Tibial nerve (tissue), 4 donors: ENCODE results near the gene PIMREG. TPM values are rescaled to one million over a fixed set of nuclear protein-coding genes. Genes with fewer than 3 reads are reported as not detected.
A peak's percentile ranks its signal among the peaks of the same experiment; 100 is the strongest.

Experiments
- DNase-seq, 2 donors: peaks; one replicate each; pipeline ENCODE4 v3.0.0-alpha.2; 2019; ENCODE audit warnings: low spot score in 2 of 2
- H3K27ac ChIP-seq, 4 donors: fragments of 200-600 bp; sonication (generic) in 3 of 4; one replicate each; pipeline ENCODE4 v1.5.1; 2017 to 2019; ENCODE audit warnings: mild to moderate bottlenecking in 1 of 4
- H3K27me3 ChIP-seq, 2 donors: fragments of 200-600 bp; sonication (generic) in 1 of 2; one replicate each; pipeline versions ENCODE4 v1.5.1 to v1.6.0; 2017 to 2019
- H3K36me3 ChIP-seq, 3 donors: fragments of 200-600 bp; sonication (generic); one replicate each; pipeline ENCODE4 v1.5.1; 2018 to 2019
- H3K4me1 ChIP-seq, 4 donors: fragments of 200-600 bp; sonication (generic) in 3 of 4; one replicate each; pipeline ENCODE4 v1.5.1; 2017 to 2019
- H3K4me3 ChIP-seq, 4 donors: fragments of 200-600 bp; sonication (generic) in 3 of 4; one replicate each; pipeline ENCODE4 v1.5.1; 2017 to 2019; ENCODE audit warnings: mild to moderate bottlenecking in 1 of 4, moderate library complexity in 1 of 4
- H3K9me3 ChIP-seq, 4 donors: fragments of 200-600 bp; sonication (generic) in 3 of 4; one replicate each; pipeline ENCODE4 v1.5.1; 2017 to 2019
- EP300 ChIP-seq, 2 donors: sonication (generic); formaldehyde crosslinking; IDR thresholded peaks; one replicate each; pipeline ENCODE4 v1.6.1; 2017; ENCODE audit warnings: antibody characterized with exemption in 2 of 2, mild to moderate bottlenecking in 1 of 2
- POLR2A ChIP-seq, 2 donors: fragments of 450-650 bp; IDR thresholded peaks; one replicate each; pipeline ENCODE4 v1.6.1; 2017; ENCODE audit warnings: antibody characterized with exemption in 2 of 2, mild to moderate bottlenecking in 2 of 2, moderate library complexity in 2 of 2
- WGBS, 2 donors: methylation state at CpG; one replicate each; pipeline ENCODE4 v1.1.5; 2018; 5-methylcytosine and 5-hydroxymethylcytosine counted together
- total RNA-seq, 4 donors: library from RNA; depleted of rRNA; stranded (reverse); fragments of >200 nt; gene quantifications; one replicate each; pipeline ENCODE4 v1.1.0, GENCODE V29; 2016
- TF ChIP-seq, protein P1 (sequence below), 5 experiments: fragments of 200-600 bp in 3 of 5; fragments of 450-650 bp in 2 of 5; sonication (generic) in 3 of 5; IDR thresholded peaks; one replicate each; pipeline ENCODE4 v1.5.1; 2016 to 2019; ENCODE audit warnings: antibody characterized with exemption in 5 of 5, mild to moderate bottlenecking in 3 of 5, moderate library complexity in 2 of 5

Gene PIMREG
- total RNA-seq, 4 donors from 2014 or later = 0.42 to 0.59 TPM; not detected in 2

DNA sequence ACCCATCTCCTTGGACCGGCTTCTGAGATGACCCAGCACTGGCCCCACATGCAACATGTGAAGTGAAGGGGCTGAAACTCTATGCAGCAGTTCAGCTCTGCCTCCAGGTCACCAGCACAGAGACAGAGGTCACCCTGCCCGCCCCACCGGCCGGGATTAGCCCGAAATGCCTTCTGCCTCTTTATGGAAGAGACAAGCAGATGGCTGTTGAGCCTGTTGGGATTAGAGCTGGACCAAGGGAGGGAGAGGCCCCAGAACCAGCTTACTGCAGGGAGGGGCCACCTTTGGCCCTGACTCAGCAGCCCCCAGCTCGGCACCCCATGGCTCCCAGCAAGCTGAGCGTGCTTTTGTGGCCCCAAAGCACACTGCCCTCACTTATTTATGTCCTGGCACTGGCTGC, 15.0 kb upstream of the PIMREG start:
- DNase-seq = no peak
- Histone ChIP-seq H3K27me3 (no peaks in the 10 kb centered on the region), H3K27ac (no peak overlapping the region), H3K36me3 (no peaks in the 10 kb centered on the region), H3K4me1 (peaks cover 0 to 10% (median 0%) of the 10 kb centered on the region in 4 donors), H3K9me3 (peaks cover 0 to 12% (median 0%) of the 10 kb centered on the region in 4 donors), H3K4me3 (no peak overlapping the region)
- 69 to 88% methylated on average over 2 to 3 of the region's 7 CpGs for WGBS, 2 donors
- TF ChIP-seq POLR2A (IDR thresholded peaks at IDR 0.05) (no peak), EP300 (IDR thresholded peaks at IDR 0.05) (no peak)
- TF ChIP-seq, protein P1, sequence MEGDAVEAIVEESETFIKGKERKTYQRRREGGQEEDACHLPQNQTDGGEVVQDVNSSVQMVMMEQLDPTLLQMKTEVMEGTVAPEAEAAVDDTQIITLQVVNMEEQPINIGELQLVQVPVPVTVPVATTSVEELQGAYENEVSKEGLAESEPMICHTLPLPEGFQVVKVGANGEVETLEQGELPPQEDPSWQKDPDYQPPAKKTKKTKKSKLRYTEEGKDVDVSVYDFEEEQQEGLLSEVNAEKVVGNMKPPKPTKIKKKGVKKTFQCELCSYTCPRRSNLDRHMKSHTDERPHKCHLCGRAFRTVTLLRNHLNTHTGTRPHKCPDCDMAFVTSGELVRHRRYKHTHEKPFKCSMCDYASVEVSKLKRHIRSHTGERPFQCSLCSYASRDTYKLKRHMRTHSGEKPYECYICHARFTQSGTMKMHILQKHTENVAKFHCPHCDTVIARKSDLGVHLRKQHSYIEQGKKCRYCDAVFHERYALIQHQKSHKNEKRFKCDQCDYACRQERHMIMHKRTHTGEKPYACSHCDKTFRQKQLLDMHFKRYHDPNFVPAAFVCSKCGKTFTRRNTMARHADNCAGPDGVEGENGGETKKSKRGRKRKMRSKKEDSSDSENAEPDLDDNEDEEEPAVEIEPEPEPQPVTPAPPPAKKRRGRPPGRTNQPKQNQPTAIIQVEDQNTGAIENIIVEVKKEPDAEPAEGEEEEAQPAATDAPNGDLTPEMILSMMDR (IDR thresholded peaks at IDR 0.05) = no peak

DNA sequence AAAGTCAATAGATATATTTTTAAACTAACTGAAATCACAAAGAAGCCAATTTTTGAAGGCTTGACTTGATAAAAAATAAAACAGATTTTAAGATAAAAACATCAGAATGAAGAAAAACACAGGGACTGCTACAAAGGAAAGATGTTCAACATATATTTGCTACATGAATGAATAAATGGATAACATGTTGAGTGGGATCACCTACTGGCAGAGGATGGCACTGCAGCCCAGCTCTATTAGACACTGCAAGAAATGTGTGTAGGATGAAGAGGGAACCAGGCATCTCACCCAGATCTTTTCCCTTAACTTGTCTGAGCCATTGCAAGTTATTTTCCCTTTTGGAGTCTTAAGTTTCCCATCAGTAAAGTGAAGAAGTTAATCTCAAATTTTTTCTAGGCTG, 13.5 kb upstream of the PIMREG start:
- H3K27me3 ChIP-seq = peaks cover 0 to 3% of the 10 kb centered on the region in 2 donors
- peaks cover 0 to 12% (median 0%) of the 10 kb centered on the region in 4 donors for H3K9me3 ChIP-seq
- DNase-seq = no peak
- H3K36me3 ChIP-seq = no peaks in the 10 kb centered on the region
- H3K27ac ChIP-seq = no peak overlapping the region
- H3K4me3 ChIP-seq = no peak overlapping the region
- H3K4me1 ChIP-seq = peaks cover 0 to 10% (median 0%) of the 10 kb centered on the region in 4 donors
- TF ChIP-seq, protein P1 (IDR thresholded peaks at IDR 0.05) = peak in 1 of 5 experiments; percentile 7
- TF ChIP-seq EP300 (IDR thresholded peaks at IDR 0.05) (no peak), POLR2A (IDR thresholded peaks at IDR 0.05) (no peak)

DNA sequence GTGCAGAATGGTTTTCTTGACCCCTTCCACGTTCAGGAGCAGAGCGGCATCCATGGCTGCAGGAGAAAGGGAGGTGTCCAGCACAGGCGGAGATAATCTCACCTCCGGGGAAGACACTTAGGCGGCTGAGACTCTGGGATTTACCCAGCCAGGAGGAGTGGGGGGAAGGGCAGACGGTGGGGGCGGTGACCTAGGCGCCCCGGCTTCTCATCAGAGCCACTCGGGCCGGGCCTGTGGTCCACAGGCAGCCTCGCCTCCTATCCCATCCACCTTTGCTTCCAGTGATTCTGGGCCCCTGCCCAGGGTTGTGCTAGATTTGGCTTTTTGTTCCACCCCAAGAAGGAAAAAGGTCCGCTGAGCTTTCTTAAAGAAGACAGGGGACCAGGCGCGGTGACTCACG, 9.2 kb upstream of the PIMREG start, which contains the start of gene AIPL1:
Gene AIPL1 (minus strand): TSS at position 71 of the 400 bp plus-strand sequence. CDS start 17 bp downstream, at position 54.
- Histone ChIP-seq H3K4me1 (no peaks in the 10 kb centered on the region), H3K9me3 (peaks cover 0 to 12% (median 0%) of the 10 kb centered on the region in 4 donors), H3K27ac (no peak within 1 kb of the TSS), H3K36me3 (no peaks in the 10 kb centered on the region), H3K4me3 (no peak within 1 kb of the TSS), H3K27me3 (peaks cover 0 to 27% of the 10 kb centered on the region in 2 donors)
- DNase-seq = no peak
- 72 to 76% methylated on average over 14 to 16 of the region's 16 CpGs for WGBS, 2 donors
- TF ChIP-seq EP300 (IDR thresholded peaks at IDR 0.05) = no peak
- no peak for TF ChIP-seq POLR2A (IDR thresholded peaks at IDR 0.05)
- TF ChIP-seq, protein P1 (IDR thresholded peaks at IDR 0.05) = no peak

DNA sequence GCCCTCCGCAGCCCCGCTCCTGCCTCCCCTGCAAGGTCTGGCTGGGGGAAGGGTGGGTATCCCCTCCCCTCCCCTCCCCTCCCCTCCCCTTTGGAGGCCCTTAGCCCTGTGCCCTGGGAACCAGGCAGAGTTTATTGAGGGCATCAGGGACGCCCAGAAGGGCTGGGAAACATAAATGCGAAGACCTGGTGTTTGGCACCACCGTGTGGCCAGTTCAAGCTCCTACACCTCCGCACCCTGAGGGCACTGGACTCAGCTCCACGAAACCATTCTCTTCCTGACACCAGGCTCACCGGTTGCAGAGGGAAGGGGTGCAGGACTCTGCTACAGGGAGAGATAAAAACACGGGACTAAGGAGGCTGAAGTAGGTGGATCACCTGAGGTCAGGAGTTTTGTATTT, 8.3 kb upstream of the PIMREG start:
- DNase-seq = peak in 1 of 2 donors; percentile 48
- H3K27ac ChIP-seq = no peak overlapping the region
- H3K9me3 ChIP-seq = peaks cover 0 to 8% (median 0%) of the 10 kb centered on the region in 4 donors
- H3K36me3 ChIP-seq = no peaks in the 10 kb centered on the region
- 17 to 22% methylated on average over 9 of the region's 9 CpGs for WGBS, 2 donors
- no peaks in the 10 kb centered on the region for H3K4me1 ChIP-seq
- H3K4me3 ChIP-seq = no peak overlapping the region
- peaks cover 0 to 29% of the 10 kb centered on the region in 2 donors for H3K27me3 ChIP-seq
- TF ChIP-seq, protein P1 (IDR thresholded peaks at IDR 0.05) = peak; percentile 61 to 84 (median 69)
- TF ChIP-seq EP300 (IDR thresholded peaks at IDR 0.05) = no peak

DNA sequence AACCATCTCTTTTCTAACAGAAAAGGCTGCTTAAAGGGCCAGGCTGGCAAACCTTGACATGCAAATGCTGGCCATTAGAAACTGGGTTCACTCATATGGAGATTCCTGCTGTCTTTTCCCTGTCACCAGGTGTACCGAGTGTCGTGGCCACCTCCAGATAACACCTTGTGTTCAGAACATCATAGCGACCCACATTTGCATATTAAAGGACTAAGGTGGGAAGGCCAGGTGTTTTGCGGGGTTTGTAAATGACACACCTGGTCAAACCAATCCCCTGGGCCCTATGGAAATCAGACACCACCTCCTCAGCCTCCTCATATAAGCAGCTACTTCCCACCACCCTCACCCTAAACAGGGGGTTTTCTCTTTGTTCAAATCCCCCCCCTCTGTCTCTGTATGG, 6.8 kb upstream of the PIMREG start:
- H3K27ac ChIP-seq = no peak overlapping the region
- H3K4me3 ChIP-seq = no peak overlapping the region
- no peak for DNase-seq
- H3K9me3 ChIP-seq = no peaks in the 10 kb centered on the region
- TF ChIP-seq POLR2A (IDR thresholded peaks at IDR 0.05) (no peak), EP300 (IDR thresholded peaks at IDR 0.05) (no peak)
- TF ChIP-seq, protein P1 (IDR thresholded peaks at IDR 0.05) = no peak
- H3K36me3 ChIP-seq = no peaks in the 10 kb centered on the region
- H3K4me1 ChIP-seq = no peaks in the 10 kb centered on the region
- H3K27me3 ChIP-seq = peaks cover 0 to 41% of the 10 kb centered on the region in 2 donors
- WGBS, 2 donors = 17 to 37% methylated on average over 4 of the region's 4 CpGs
